ENCODE data around the gene KREMEN1. TPM values are rescaled to one million over a fixed set of nuclear protein-coding genes. Genes with fewer than 3 reads are reported as not detected.

Gene KREMEN1
- total RNA-seq, 4 donors from 2014 or later, result 7.6 to 15.9 (median 8.9) TPM

- TF ChIP-seq CTCF (IDR thresholded peaks at IDR 0.05; ENCODE audit: low read depth), result no peak
Observed at GRCh38 chr22:29204455-29205183, 131.8 kb downstream of the KREMEN1 start.

- no peak for TF ChIP-seq CTCF (IDR thresholded peaks at IDR 0.05; ENCODE audit: low read depth)
Observed at GRCh38 chr22:29205252-29205593, 132.4 kb downstream of the KREMEN1 start.

GRCh38 chr22:29205594-29206371 is 132.9 kb downstream of the KREMEN1 start, which contains the start of gene EMID1:
Gene EMID1, plus strand, starts transcription at chr22:29205896. Its CDS starts 143 bp downstream, at chr22:29206039.
- no peak for TF ChIP-seq CTCF (IDR thresholded peaks at IDR 0.05; ENCODE audit: low read depth)

GRCh38 chr22:29206372-29207242 is 133.8 kb downstream of the KREMEN1 start:
- no peak for TF ChIP-seq CTCF (IDR thresholded peaks at IDR 0.05; ENCODE audit: low read depth)

GRCh38 chr22:29207243-29207550 is 134.4 kb downstream of the KREMEN1 start:
- no peak for TF ChIP-seq CTCF (IDR thresholded peaks at IDR 0.05; ENCODE audit: low read depth)

- TF ChIP-seq CTCF (IDR thresholded peaks at IDR 0.05; ENCODE audit: low read depth), result no peak
Observed at GRCh38 chr22:29207562-29208501, 135.0 kb downstream of the KREMEN1 start.
